D721Med (cell line): ENCODE data around the gene PRIMA1.
A peak's percentile ranks its signal among the peaks of the same experiment; 100 is the strongest.

Experiments used
- DNase-seq: peaks from one replicate; pipeline ENCODE4 v3.0.0; 2011; ENCODE audit warnings: low spot score; ENCODE audit not compliant: insufficient read length
- FAIRE-seq: peaks from 2 replicates; lab custom pipeline; 2011; peaks lifted over from hg19 to GRCh38; lab: Jason Lieb, UNC
- CTCF ChIP-seq: IDR thresholded peaks from 2 replicates; pipeline ENCODE4 v1.5.1; 2012; ENCODE audit warnings: mild to moderate bottlenecking, control low read depth; ENCODE audit not compliant: insufficient read depth; ENCODE audit errors: missing control alignments

PRIMA1 gene

GRCh38 chr14:93688820-93689219 is 99.5 kb downstream of the PRIMA1 start:
- no peak for FAIRE-seq
- TF ChIP-seq CTCF, result no peak

GRCh38 chr14:93688239-93688666 is 100.0 kb downstream of the PRIMA1 start:
- DNase-seq (no peak), FAIRE-seq (no peak)
- TF ChIP-seq CTCF, result no peak

More at GRCh38 chr14:93688820-93689219, 99.5 kb downstream of the PRIMA1 start:
- no peak for DNase-seq

GRCh38 chr14:93686268-93686667 is 102.0 kb downstream of the PRIMA1 start:
- DNase-seq, result no peak
- no peak for FAIRE-seq
- no peak for TF ChIP-seq CTCF

GRCh38 chr14:93685121-93685895 is 103.0 kb downstream of the PRIMA1 start:
- TF ChIP-seq CTCF, result no peak
- no peak for FAIRE-seq
- DNase-seq, result no peak

GRCh38 chr14:93683226-93683625 is 105.1 kb downstream of the PRIMA1 start:
- no peak for TF ChIP-seq CTCF
- no peak for DNase-seq
- no peak for FAIRE-seq

GRCh38 chr14:93682459-93682858 is 105.8 kb downstream of the PRIMA1 start:
- TF ChIP-seq CTCF, result no peak
- DNase-seq (no peak), FAIRE-seq (peak; percentile 16)

GRCh38 chr14:93676416-93676958 is 111.8 kb downstream of the PRIMA1 start:
- DNase-seq, result no peak
- FAIRE-seq, result no peak
- no peak for TF ChIP-seq CTCF
